ENCODE measurements around the gene SPATA31D4.

Gene SPATA31D4

DNA sequence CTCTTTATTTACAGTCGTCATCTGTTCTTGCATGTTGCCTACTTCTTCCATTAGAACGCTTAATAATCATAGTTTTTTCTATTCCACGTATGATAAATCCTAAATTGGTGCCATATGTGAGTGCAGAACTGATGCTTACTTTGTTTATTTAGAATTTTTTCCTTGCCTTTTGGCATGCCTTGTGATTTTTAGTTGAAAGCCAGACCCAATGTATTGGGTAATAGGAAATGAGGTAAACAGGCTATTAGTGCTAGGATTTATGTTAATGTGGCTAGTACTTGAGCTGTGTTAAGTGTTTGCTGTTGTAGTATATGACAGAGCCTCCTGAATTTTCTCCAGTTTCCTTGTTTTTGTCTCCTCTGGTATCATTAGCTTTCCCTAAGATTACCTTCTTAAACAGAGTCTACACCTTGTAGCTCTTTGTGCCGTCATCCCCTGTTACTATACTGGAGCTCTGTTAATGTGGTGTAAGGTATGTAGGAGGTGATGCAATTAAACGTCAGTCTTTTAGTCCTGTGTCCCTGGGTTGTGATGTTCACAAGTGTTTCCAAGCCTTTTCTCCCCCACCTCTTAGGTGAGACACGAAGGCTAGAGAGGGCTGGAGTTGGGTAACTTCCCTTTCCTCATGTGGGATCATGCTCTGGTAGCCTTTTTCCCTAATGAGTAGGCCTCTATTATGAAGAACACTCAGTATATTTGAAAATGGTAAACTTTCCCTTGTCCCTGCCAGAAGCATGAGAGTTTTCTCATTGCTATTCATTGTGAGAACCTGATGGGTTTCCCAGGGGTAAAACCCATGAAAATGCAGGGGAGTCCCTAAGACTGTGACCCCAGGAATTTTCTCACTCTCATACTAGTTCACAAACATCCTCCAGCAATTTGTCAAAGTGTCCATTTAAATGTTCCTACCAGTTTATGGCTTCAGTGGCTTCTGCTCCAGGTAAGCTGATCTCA, 36.3 kb downstream of the SPATA31D4 start:
- TF ChIP-seq, protein P1, sequence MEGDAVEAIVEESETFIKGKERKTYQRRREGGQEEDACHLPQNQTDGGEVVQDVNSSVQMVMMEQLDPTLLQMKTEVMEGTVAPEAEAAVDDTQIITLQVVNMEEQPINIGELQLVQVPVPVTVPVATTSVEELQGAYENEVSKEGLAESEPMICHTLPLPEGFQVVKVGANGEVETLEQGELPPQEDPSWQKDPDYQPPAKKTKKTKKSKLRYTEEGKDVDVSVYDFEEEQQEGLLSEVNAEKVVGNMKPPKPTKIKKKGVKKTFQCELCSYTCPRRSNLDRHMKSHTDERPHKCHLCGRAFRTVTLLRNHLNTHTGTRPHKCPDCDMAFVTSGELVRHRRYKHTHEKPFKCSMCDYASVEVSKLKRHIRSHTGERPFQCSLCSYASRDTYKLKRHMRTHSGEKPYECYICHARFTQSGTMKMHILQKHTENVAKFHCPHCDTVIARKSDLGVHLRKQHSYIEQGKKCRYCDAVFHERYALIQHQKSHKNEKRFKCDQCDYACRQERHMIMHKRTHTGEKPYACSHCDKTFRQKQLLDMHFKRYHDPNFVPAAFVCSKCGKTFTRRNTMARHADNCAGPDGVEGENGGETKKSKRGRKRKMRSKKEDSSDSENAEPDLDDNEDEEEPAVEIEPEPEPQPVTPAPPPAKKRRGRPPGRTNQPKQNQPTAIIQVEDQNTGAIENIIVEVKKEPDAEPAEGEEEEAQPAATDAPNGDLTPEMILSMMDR (IDR thresholded peaks at IDR 0.05; ENCODE audit: control insufficient read depth, extremely low read depth, insufficient read depth) = no peak

DNA sequence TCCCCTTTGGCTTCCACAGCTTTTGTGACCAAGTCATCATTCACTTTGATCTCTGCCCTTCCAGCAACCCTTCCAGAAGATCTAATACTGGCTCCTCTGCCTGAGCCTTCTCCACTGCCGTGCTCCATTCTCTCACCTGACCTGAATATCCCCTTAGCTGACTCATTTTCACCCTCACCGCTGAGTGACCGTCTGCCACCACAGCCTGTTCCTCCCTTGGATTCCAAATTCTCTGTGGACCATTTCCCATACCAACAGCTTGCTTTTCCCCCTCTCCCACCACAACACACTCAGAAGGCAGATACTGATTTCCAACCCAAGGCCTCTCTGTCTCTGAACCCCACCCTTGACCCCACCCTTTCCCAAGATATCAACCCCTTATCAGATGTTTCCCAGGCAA, 39.8 kb downstream of the SPATA31D4 start:
- TF ChIP-seq, protein P1 (IDR thresholded peaks at IDR 0.05; ENCODE audit: control insufficient read depth, extremely low read depth, insufficient read depth) = no peak
- no peak for DNase-seq (ENCODE audit: low read depth)
- no peak overlapping the region for H3K4me3 ChIP-seq (ENCODE audit: low read depth, low read length)

More for the DNA sequence above, 36.3 kb downstream of the SPATA31D4 start:
- no peak for DNase-seq (ENCODE audit: low read depth)
- H3K4me3 ChIP-seq (ENCODE audit: low read depth, low read length) = no peak overlapping the region

DNA sequence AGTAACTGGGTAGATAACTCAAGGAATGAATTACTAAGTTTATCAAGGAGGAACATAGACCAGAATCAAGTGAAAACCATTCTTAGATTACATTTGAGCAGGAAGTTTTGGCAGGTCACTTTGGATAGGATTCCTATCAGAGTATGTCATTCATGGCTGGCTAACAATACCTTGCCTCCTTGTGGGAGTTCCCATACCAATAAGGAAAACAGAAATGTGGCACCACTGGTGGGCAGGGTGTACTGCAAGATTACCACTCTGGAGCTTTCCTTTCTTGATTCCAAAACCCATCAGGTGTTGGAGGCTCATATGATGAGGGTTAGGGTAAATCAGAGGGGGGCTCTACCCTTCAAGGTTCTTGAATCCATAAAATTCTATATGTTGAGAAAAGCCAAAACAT, 41.7 kb downstream of the SPATA31D4 start:
- no peak overlapping the region for H3K4me3 ChIP-seq (ENCODE audit: low read depth, low read length)
- no peak for DNase-seq (ENCODE audit: low read depth)
- TF ChIP-seq, protein P1 (IDR thresholded peaks at IDR 0.05; ENCODE audit: control insufficient read depth, extremely low read depth, insufficient read depth) = no peak

DNA sequence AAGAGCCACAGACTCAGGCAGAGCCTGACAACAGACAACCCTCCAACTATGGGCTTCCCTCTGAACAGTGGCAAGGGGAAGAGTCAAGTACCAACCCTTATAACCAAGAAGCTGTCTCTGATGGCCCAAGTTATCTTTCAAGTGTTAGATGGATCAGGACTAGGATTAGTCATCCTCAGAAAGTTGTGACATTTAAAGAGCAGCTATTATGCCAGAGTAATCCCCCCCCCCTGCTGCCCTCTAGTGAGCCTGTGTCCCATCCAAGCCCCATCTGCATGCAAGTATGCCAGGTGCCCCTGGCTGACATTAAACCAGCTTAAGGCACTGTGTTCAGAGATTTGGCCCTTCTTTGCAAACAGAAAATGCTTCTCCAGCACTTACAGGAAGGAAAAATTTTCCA, 43.5 kb downstream of the SPATA31D4 start:
- no peak for DNase-seq (ENCODE audit: low read depth)
- TF ChIP-seq, protein P1 (IDR thresholded peaks at IDR 0.05; ENCODE audit: control insufficient read depth, extremely low read depth, insufficient read depth) = no peak
- no peak overlapping the region for H3K4me3 ChIP-seq (ENCODE audit: low read depth, low read length)

DNA sequence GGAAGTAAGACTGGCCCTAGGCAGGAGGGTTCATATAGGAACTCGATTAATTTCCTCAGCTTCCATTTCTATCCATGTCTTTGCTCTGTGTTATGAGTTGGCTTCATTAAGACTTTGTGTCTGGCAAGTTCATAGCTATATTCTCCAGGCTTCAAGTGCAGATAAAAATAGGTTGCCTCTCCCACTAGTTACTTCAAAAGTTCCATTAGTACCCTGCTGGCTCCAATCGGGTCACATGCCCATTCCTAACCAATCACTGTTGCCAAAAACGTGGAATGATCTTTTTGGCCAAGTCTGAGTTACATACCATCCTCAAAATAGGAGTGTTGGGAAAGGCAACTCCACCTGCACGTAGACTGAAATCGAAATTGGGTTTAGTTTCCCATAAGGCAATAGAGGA, 46.5 kb downstream of the SPATA31D4 start:
- TF ChIP-seq, protein P1 (IDR thresholded peaks at IDR 0.05; ENCODE audit: control insufficient read depth, extremely low read depth, insufficient read depth) = no peak
- no peak for DNase-seq (ENCODE audit: low read depth)
- H3K4me3 ChIP-seq (ENCODE audit: low read depth, low read length) = no peak overlapping the region

DNA sequence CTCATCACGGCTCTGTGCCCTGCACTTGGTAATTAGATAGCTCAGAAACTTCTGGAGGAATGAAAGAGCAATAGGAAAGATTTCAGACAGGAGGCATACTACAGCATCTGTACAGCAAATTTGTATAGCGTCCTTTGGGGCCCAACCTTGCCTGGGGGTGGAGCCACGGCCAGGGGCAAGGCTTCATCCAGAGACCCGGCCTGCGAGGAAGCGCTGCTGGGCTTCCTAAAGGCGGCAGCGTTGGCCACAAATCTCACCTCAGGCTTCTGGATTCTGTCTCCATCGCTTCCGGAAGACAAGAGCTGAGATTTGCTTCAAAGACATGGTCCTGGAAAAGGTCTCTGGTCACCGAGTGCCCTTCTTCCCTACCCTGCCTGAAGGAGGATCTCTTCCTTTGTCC, 48.1 kb downstream of the SPATA31D4 start:
- TF ChIP-seq, protein P1 (IDR thresholded peaks at IDR 0.05; ENCODE audit: control insufficient read depth, extremely low read depth, insufficient read depth) = no peak
- DNase-seq (ENCODE audit: low read depth) = no peak
- no peak overlapping the region for H3K4me3 ChIP-seq (ENCODE audit: low read depth, low read length)

All from LNCaP clone FGC (cell line).